OCI-LY1 (cell line): ENCODE data around the gene GPR107.
A peak's percentile ranks its signal among the peaks of the same experiment; 100 is the strongest.

Source experiments
- H2AFZ ChIP-seq: fragments of 200-600 bp; sonication (generic), shearing (Covaris generic); 2 replicates; pipeline ENCODE4 v1.6.0; 2014; ENCODE audit warnings: antibody characterized with exemption, mild to moderate bottlenecking, low read length
- H3F3A ChIP-seq: fragments of 200-600 bp; sonication (generic), shearing (Covaris generic); 2 replicates; pipeline ENCODE4 v1.6.0; 2014; ENCODE audit warnings: mild to moderate bottlenecking, antibody characterized with exemption, low read length, moderate library complexity; ENCODE audit not compliant: insufficient read depth
- H3K27ac ChIP-seq: fragments of 200-600 bp; sonication (generic); 2 replicates; pipeline ENCODE4 v1.5.1; 2014; ENCODE audit warnings: low read length, mixed run types, mild to moderate bottlenecking, low read depth; ENCODE audit not compliant: poor library complexity, severe bottlenecking
- H3K27me3 ChIP-seq: fragments of 200-600 bp; sonication (generic); 2 replicates; pipeline ENCODE4 v1.6.0; 2014; ENCODE audit warnings: antibody characterized with exemption, mild to moderate bottlenecking, low read length, moderate library complexity; ENCODE audit not compliant: insufficient read depth
- H3K36me3 ChIP-seq: fragments of 200-600 bp; sonication (generic); 2 replicates; pipeline ENCODE4 v1.6.1; 2014; ENCODE audit warnings: mild to moderate bottlenecking, antibody characterized with exemption, low read length, moderate library complexity, mixed read lengths; ENCODE audit not compliant: insufficient read depth
- H3K4me1 ChIP-seq: fragments of 200-600 bp; sonication (generic); 2 replicates; pipeline ENCODE4 v1.5.1; 2014; ENCODE audit warnings: mild to moderate bottlenecking, low read length, moderate library complexity; ENCODE audit not compliant: insufficient read depth, severe bottlenecking
- H3K4me2 ChIP-seq: fragments of 200-600 bp; sonication (generic), shearing (Covaris generic); 2 replicates; pipeline ENCODE4 v1.6.1; 2014; ENCODE audit warnings: low read length
- H3K4me3 ChIP-seq: fragments of 200-600 bp; sonication (generic); 2 replicates; pipeline ENCODE4 v1.5.1; 2014; ENCODE audit warnings: low read length, low read depth, mild to moderate bottlenecking, mixed read lengths; ENCODE audit not compliant: poor library complexity, severe bottlenecking
- H3K79me2 ChIP-seq: fragments of 200-600 bp; shearing (Covaris generic); 2 replicates; pipeline ENCODE4 v1.6.1; 2016; ENCODE audit warnings: mixed run types, low read length, mixed read lengths; ENCODE audit not compliant: insufficient read depth
- H3K9ac ChIP-seq: fragments of 200-600 bp; sonication (generic), shearing (Covaris generic); 2 replicates; pipeline ENCODE4 v1.6.1; 2014; ENCODE audit warnings: mild to moderate bottlenecking, low read length, mixed read lengths
- H3K9me2 ChIP-seq: fragments of 200-600 bp; sonication (generic), shearing (Covaris generic); 2 replicates; pipeline ENCODE4 v1.6.1; 2014; ENCODE audit warnings: low read depth, mild to moderate bottlenecking, low read length, mixed read lengths
- H3K9me3 ChIP-seq: fragments of 200-600 bp; shearing (Covaris generic); 2 replicates; pipeline ENCODE4 v1.6.1; 2014; ENCODE audit warnings: low read length, mixed read lengths
- H4K20me1 ChIP-seq: fragments of 200-600 bp; sonication (generic), shearing (Covaris generic); 2 replicates; pipeline ENCODE4 v1.6.0; 2016; ENCODE audit warnings: mild to moderate bottlenecking, low read length; ENCODE audit not compliant: insufficient read depth
- CTCF ChIP-seq: fragments of 200-600 bp; sonication (generic), shearing (Covaris generic); IDR thresholded peaks from 2 replicates; pipeline ENCODE4 v1.5.1; 2017; ENCODE audit warnings: mild to moderate bottlenecking, antibody characterized with exemption, low read length, moderate library complexity, mixed read lengths
- EZH2 ChIP-seq: fragments of 200-600 bp; sonication (generic), shearing (Covaris generic); IDR thresholded peaks from 2 replicates; pipeline ENCODE4 v1.8.0; 2017; ENCODE audit warnings: borderline replicate concordance, mixed run types, mild to moderate bottlenecking, antibody characterized with exemption, low read length, moderate library complexity, mixed read lengths

Gene GPR107

GRCh38 chr9:130041648-130042405 is 11.9 kb upstream of the GPR107 start:
- Histone ChIP-seq H3K4me2 (peak overlapping the region; percentile 80), H3K9me2 (no peaks in the 10 kb centered on the region), H3K4me3 (peak overlapping the region; percentile 88), H3K9me3 (no peaks in the 10 kb centered on the region), H3K79me2 (no peaks in the 10 kb centered on the region), H4K20me1 (no peaks in the 10 kb centered on the region), H3K27ac (no peak overlapping the region), H3K4me1 (peaks cover 54% of the 10 kb centered on the region), H3K9ac (peak overlapping the region; percentile 71), H3K36me3 (no peaks in the 10 kb centered on the region), H2AFZ (no peak overlapping the region), H3K27me3 (peaks cover 3% of the 10 kb centered on the region; the same call in 1 of the 2 replicates), H3F3A (no peaks in the 10 kb centered on the region)
- TF ChIP-seq CTCF (no peak), EZH2 (no peak)

GRCh38 chr9:130042406-130042884 is 11.3 kb upstream of the GPR107 start:
- H3K4me2 ChIP-seq, result peak overlapping the region; percentile 80
- H3K9me2 ChIP-seq, result no peaks in the 10 kb centered on the region
- H4K20me1 ChIP-seq, result no peaks in the 10 kb centered on the region
- no peaks in the 10 kb centered on the region for H3F3A ChIP-seq
- H3K9me3 ChIP-seq, result no peaks in the 10 kb centered on the region
- TF ChIP-seq EZH2 (no peak), CTCF (no peak)
- peaks cover 3% of the 10 kb centered on the region; the same call in 1 of the 2 replicates for H3K27me3 ChIP-seq
- no peak overlapping the region for H3K27ac ChIP-seq
- H3K4me3 ChIP-seq, result peak overlapping the region; percentile 88
- H3K79me2 ChIP-seq, result no peaks in the 10 kb centered on the region
- H2AFZ ChIP-seq, result no peak overlapping the region
- H3K36me3 ChIP-seq, result no peaks in the 10 kb centered on the region
- H3K4me1 ChIP-seq, result peaks cover 54% of the 10 kb centered on the region
- H3K9ac ChIP-seq, result peak overlapping the region; percentile 71

- peak within 1 kb of the TSS; percentile 71 for H3K9ac ChIP-seq
- TF ChIP-seq EZH2 (no peak), CTCF (no peak)
- no peak within 1 kb of the TSS for H3K27ac ChIP-seq
- H3K36me3 ChIP-seq, result no peaks in the 10 kb centered on the region
- no peaks in the 10 kb centered on the region for H4K20me1 ChIP-seq
- H3K9me3 ChIP-seq, result no peaks in the 10 kb centered on the region
- peak within 1 kb of the TSS; percentile 80 for H3K4me2 ChIP-seq
- H3K79me2 ChIP-seq, result no peaks in the 10 kb centered on the region
- peaks cover 54% of the 10 kb centered on the region for H3K4me1 ChIP-seq
- no peaks in the 10 kb centered on the region for H3F3A ChIP-seq
- H2AFZ ChIP-seq, result no peak within 1 kb of the TSS
- peak within 1 kb of the TSS; percentile 88 for H3K4me3 ChIP-seq
- H3K27me3 ChIP-seq, result peaks cover 3% of the 10 kb centered on the region; the same call in 1 of the 2 replicates
- H3K9me2 ChIP-seq, result no peaks in the 10 kb centered on the region
Observed at GRCh38 chr9:130042885-130043653, 10.6 kb upstream of the GPR107 start, which contains the start of gene FNBP1. Gene FNBP1, minus strand, starts transcription at chr9:130043189. Its CDS starts 214 bp downstream, at chr9:130042975.
